Activated naive CD4-positive, alpha-beta T cell treated with anti-CD3 and anti-CD28 coated beads for 36 hours (primary cell): ENCODE measurements around the gene NRK. TPM values are rescaled to one million over a fixed set of nuclear protein-coding genes. Genes with fewer than 3 reads are reported as not detected.
"Not testable (repeated sequence)": the region's sequence is repeated elsewhere in the genome, so short reads cannot be mapped to it uniquely, and the experiment has no call there.

Experiments used
- CTCF ChIA-PET: fragments of 350-600 bp; sonication (Branson Sonifier 250); formaldehyde crosslinking; loops from one replicate; lab custom pipeline; 2021; ENCODE audit warnings: antibody characterized with exemption; lab: Charles Lee
- DNase-seq: peaks from one replicate; pipeline ENCODE4 v3.0.0-alpha.2; 2020
- H3K27ac Mint-ChIP-seq: one replicate; pipeline ENCODE4 v1.8.0; 2021; ENCODE audit warnings: mild to moderate bottlenecking, mixed read lengths
- H3K27me3 Mint-ChIP-seq: one replicate; pipeline ENCODE4 v1.8.0; 2021; ENCODE audit warnings: low read depth, mixed read lengths
- H3K36me3 Mint-ChIP-seq: one replicate; pipeline ENCODE4 v1.8.0; 2021; ENCODE audit warnings: low read depth, mixed read lengths
- H3K4me1 Mint-ChIP-seq: one replicate; pipeline ENCODE4 v1.8.0; 2021; ENCODE audit warnings: low read depth, mixed read lengths
- H3K4me3 Mint-ChIP-seq: one replicate; pipeline ENCODE4 v1.8.0; 2021; ENCODE audit warnings: mild to moderate bottlenecking, moderate library complexity, mixed read lengths
- H3K9me3 Mint-ChIP-seq: one replicate; pipeline ENCODE4 v1.8.0; 2021; ENCODE audit warnings: mixed read lengths
- intact Hi-C: fragments of 100-400 bp; cut with micrococcal nuclease; formaldehyde crosslinking; loops from one replicate; pipeline ENCODE4 v1.15.1; 2023
- total RNA-seq, 2 experiments: library from RNA; stranded (reverse); gene quantifications; one replicate each; pipeline ENCODE4 v1.2.3, GENCODE V29; 2021

Gene NRK
- not detected for total RNA-seq

- Mint-ChIP-seq H3K27ac (no peak within 1 kb of the TSS), H3K4me3 (no peak within 1 kb of the TSS), H3K4me1 (no peaks in the 10 kb centered on the region), H3K27me3 (peaks cover 21% of the 10 kb centered on the region), H3K36me3 (peaks cover 1% of the 10 kb centered on the region), H3K9me3 (no peaks in the 10 kb centered on the region)
- CTCF ChIA-PET = no interaction called here
- DNase-seq = no peak
- intact Hi-C loops = no loop called here
These were observed at the start of gene NRK for GRCh38 chrX:105822138-105823091. Gene NRK, plus strand, starts transcription at chrX:105822539. Its CDS starts 307 bp downstream, at chrX:105822846.

GRCh38 chrX:105773801-105774200 lies 48.5 kb upstream of the NRK start:
- no peak for DNase-seq
- Mint-ChIP-seq H3K36me3 (no peaks in the 10 kb centered on the region), H3K27me3 (no peaks in the 10 kb centered on the region), H3K9me3 (no peaks in the 10 kb centered on the region), H3K4me1 (no peaks in the 10 kb centered on the region), H3K27ac (no peak overlapping the region), H3K4me3 (no peak overlapping the region)
- CTCF ChIA-PET = no interaction called here
- intact Hi-C loops = no loop called here

- Mint-ChIP-seq H3K4me3 (no peak overlapping the region), H3K27me3 (no peaks in the 10 kb centered on the region), H3K4me1 (no peaks in the 10 kb centered on the region), H3K36me3 (no peaks in the 10 kb centered on the region), H3K27ac (no peak overlapping the region), H3K9me3 (no peaks in the 10 kb centered on the region)
- no peak for DNase-seq
- intact Hi-C loops = no loop called here
- CTCF ChIA-PET = interaction anchor here (0.6 kb wide), 1 partner anchor 673 kb away, joined by 3 read pairs; no protein-coding TSS in a partner anchor
These were observed 46.7 kb upstream of the NRK start for GRCh38 chrX:105775679-105776078.

- intact Hi-C loops = no loop called here
- H3K27ac Mint-ChIP-seq = no peak overlapping the region
- H3K4me1 Mint-ChIP-seq = no peaks in the 10 kb centered on the region
- no peaks in the 10 kb centered on the region for H3K9me3 Mint-ChIP-seq
- no peaks in the 10 kb centered on the region for H3K36me3 Mint-ChIP-seq
- CTCF ChIA-PET = no interaction called here
- no peak for DNase-seq
- H3K4me3 Mint-ChIP-seq = no peak overlapping the region
- H3K27me3 Mint-ChIP-seq = no peaks in the 10 kb centered on the region
These were observed 40.5 kb upstream of the NRK start for GRCh38 chrX:105781804-105782203.

GRCh38 chrX:105796877-105797276 lies 25.5 kb upstream of the NRK start:
- H3K27ac Mint-ChIP-seq, H3K36me3 Mint-ChIP-seq, H3K27me3 Mint-ChIP-seq, intact Hi-C loops, H3K4me3 Mint-ChIP-seq, H3K4me1 Mint-ChIP-seq, CTCF ChIA-PET, H3K9me3 Mint-ChIP-seq, DNase-seq: not testable (repeated sequence)

- intact Hi-C loops = no loop called here
- Mint-ChIP-seq H3K36me3 (no peaks in the 10 kb centered on the region), H3K4me1 (no peaks in the 10 kb centered on the region), H3K4me3 (no peak overlapping the region), H3K27me3 (no peaks in the 10 kb centered on the region), H3K9me3 (peaks cover 9% of the 10 kb centered on the region), H3K27ac (no peak overlapping the region)
- CTCF ChIA-PET = no interaction called here
- DNase-seq = no peak
These were observed 18.4 kb upstream of the NRK start for GRCh38 chrX:105803891-105804290.

- H3K27ac Mint-ChIP-seq, H3K4me1 Mint-ChIP-seq, CTCF ChIA-PET, H3K36me3 Mint-ChIP-seq, H3K4me3 Mint-ChIP-seq, DNase-seq, intact Hi-C loops, H3K27me3 Mint-ChIP-seq: not testable (repeated sequence)
- peaks cover 15% of the 10 kb centered on the region for H3K9me3 Mint-ChIP-seq
These were observed 16.7 kb upstream of the NRK start for GRCh38 chrX:105805655-105806054.

- no peak overlapping the region for H3K4me3 Mint-ChIP-seq
- no peak for DNase-seq
- H3K27ac Mint-ChIP-seq = no peak overlapping the region
- H3K36me3 Mint-ChIP-seq = peaks cover 1% of the 10 kb centered on the region
- peaks cover 9% of the 10 kb centered on the region for H3K27me3 Mint-ChIP-seq
- no peaks in the 10 kb centered on the region for H3K4me1 Mint-ChIP-seq
- intact Hi-C loops = no loop called here
- H3K9me3 Mint-ChIP-seq = no peaks in the 10 kb centered on the region
- CTCF ChIA-PET = no interaction called here
These were observed 5.8 kb upstream of the NRK start for GRCh38 chrX:105816517-105816916.

- intact Hi-C loops = no loop called here
- peaks cover 1% of the 10 kb centered on the region for H3K36me3 Mint-ChIP-seq
- peaks cover 21% of the 10 kb centered on the region for H3K27me3 Mint-ChIP-seq
- H3K9me3 Mint-ChIP-seq = no peaks in the 10 kb centered on the region
- DNase-seq = no peak
- CTCF ChIA-PET = no interaction called here
- no peak overlapping the region for H3K4me3 Mint-ChIP-seq
- H3K27ac Mint-ChIP-seq = no peak overlapping the region
- H3K4me1 Mint-ChIP-seq = no peaks in the 10 kb centered on the region
These were observed 2.1 kb upstream of the NRK start for GRCh38 chrX:105820247-105820646.

- no peak overlapping the region for H3K27ac Mint-ChIP-seq
- intact Hi-C loops = no loop called here
- CTCF ChIA-PET = interaction anchor here (0.6 kb wide), 1 partner anchor 51 kb away, joined by 3 read pairs; no protein-coding TSS in a partner anchor
- peaks cover 21% of the 10 kb centered on the region for H3K27me3 Mint-ChIP-seq
- H3K9me3 Mint-ChIP-seq = no peaks in the 10 kb centered on the region
- no peaks in the 10 kb centered on the region for H3K4me1 Mint-ChIP-seq
- no peak for DNase-seq
- H3K36me3 Mint-ChIP-seq = peaks cover 1% of the 10 kb centered on the region
- no peak overlapping the region for H3K4me3 Mint-ChIP-seq
These were observed 743 bp upstream of the NRK start for GRCh38 chrX:105821471-105822121.

GRCh38 chrX:105823092-105823455 lies 735 bp downstream of the NRK start:
- H3K27me3 Mint-ChIP-seq = peaks cover 21% of the 10 kb centered on the region
- no peak overlapping the region for H3K4me3 Mint-ChIP-seq
- intact Hi-C loops = no loop called here
- CTCF ChIA-PET = no interaction called here
- no peak overlapping the region for H3K27ac Mint-ChIP-seq
- no peaks in the 10 kb centered on the region for H3K4me1 Mint-ChIP-seq
- no peaks in the 10 kb centered on the region for H3K9me3 Mint-ChIP-seq
- H3K36me3 Mint-ChIP-seq = peaks cover 1% of the 10 kb centered on the region
- no peak for DNase-seq

- no peak for DNase-seq
- Mint-ChIP-seq H3K27ac (no peak overlapping the region), H3K36me3 (no peaks in the 10 kb centered on the region), H3K4me1 (no peaks in the 10 kb centered on the region), H3K9me3 (no peaks in the 10 kb centered on the region), H3K4me3 (no peak overlapping the region), H3K27me3 (no peaks in the 10 kb centered on the region)
- intact Hi-C loops = no loop called here
- CTCF ChIA-PET = no interaction called here
These were observed 6.7 kb downstream of the NRK start for GRCh38 chrX:105829011-105829410.

GRCh38 chrX:105837232-105837631 lies 14.9 kb downstream of the NRK start:
- DNase-seq = no peak
- H3K4me1 Mint-ChIP-seq = no peaks in the 10 kb centered on the region
- H3K27ac Mint-ChIP-seq = no peak overlapping the region
- H3K36me3 Mint-ChIP-seq = no peaks in the 10 kb centered on the region
- intact Hi-C loops = no loop called here
- CTCF ChIA-PET = no interaction called here
- H3K4me3 Mint-ChIP-seq = no peak overlapping the region
- no peaks in the 10 kb centered on the region for H3K27me3 Mint-ChIP-seq
- no peaks in the 10 kb centered on the region for H3K9me3 Mint-ChIP-seq
